ENCODE data around the gene SRRM3.
"Not testable (repeated sequence)": the region's sequence is repeated elsewhere in the genome, so short reads cannot be mapped to it uniquely, and the experiment has no call there.

SRRM3 gene

DNA sequence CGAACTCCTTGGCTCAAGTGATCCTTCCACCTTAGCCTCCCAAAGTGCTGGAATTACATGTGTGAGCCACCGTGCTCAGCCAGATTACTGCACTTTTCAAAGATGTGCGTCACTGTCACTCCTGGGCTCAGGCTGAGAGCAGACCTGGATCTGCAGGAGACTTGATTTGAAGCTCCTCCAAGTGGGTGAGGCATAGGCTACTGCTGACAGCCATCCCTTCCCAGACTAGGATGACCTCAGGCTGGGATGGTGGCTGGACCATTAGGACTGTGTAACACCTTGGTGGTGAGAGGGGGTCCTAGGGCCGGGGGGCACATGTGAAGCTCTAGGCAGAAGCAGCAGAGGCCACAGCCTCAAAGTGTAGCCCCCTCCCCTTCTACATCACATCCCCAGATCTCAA is 8.2 kb upstream of the SRRM3 start:
- DNase-seq = no peak

DNA sequence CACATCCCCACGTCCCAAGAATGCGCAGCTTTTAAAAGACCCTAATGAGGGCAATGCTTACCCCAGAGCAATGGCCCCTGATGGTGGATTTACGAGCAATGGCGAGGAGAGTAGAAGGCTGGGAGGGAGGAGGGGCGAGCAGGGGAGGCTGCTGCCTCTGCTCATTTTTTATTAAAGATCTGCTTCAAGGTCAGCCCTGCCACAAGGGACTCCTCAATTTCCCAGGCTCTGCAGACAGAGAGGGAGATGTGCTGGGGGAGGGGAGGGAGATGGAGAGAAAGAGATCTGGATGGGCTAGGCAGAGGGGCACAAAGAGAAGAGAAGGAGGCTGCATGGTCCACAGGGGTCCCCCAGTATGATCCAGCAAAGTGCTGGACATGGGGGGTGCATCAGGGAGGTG is 7.8 kb upstream of the SRRM3 start:
- no peak for DNase-seq

DNA sequence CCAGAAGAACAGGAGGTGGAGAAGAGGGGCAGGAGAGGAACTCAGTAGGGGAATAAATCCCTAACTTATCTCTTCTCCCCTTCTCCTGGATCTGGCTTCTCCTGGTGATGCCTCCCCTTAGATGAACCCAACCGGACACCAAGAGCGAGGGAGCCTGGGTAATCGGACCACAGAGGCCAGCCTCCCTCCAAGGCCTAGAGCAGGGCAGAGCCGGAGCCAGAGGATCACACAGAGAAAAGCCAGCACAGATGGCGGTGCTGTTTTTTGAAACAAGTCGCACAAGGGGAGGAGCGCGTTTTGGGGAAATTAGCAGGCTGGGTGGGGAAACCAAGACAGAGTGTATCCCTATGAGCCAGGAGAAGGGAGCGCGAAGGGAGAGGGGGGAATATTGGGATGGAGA is 4.9 kb upstream of the SRRM3 start:
- no peak for DNase-seq

DNA sequence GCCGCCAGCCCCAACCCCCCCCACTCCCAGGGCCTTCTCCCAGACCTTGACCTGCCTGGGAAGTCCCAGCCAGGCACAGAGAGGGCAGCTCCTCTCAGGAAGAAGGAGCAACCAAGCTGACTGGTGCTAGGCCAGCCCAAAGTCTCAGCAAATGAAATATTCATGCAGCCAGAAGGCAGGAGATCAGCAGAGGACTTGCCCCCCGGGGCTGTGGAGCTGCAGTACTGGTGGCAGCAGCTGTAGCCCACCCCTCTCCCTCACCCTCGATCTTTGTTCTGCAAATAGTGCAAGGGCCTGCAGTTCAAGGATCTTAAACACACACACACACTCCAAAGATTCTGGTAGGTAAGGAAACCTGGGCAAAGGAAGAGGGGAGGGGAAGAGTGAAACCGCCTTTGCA is 3.5 kb upstream of the SRRM3 start:
- no peak for DNase-seq

DNA sequence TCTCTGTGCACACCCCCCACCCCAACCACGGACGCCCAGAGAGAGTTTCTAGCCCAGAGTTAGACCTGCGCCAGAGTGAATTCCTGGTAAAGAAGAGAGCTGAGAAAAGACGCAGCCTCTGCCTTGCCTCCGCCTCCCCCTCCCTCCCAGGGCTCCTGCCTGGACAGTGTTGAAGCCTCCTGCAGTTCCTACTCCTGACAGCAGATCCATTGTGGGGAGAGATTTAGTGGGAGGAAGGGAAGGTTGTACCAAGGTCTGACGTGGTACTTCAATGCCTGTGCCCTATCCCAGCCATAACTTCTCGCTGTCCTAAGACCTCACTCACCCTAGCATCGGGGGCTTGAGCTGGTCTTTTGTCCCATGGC is 952 bp downstream of the SRRM3 start:
- DNase-seq = no peak

DNA sequence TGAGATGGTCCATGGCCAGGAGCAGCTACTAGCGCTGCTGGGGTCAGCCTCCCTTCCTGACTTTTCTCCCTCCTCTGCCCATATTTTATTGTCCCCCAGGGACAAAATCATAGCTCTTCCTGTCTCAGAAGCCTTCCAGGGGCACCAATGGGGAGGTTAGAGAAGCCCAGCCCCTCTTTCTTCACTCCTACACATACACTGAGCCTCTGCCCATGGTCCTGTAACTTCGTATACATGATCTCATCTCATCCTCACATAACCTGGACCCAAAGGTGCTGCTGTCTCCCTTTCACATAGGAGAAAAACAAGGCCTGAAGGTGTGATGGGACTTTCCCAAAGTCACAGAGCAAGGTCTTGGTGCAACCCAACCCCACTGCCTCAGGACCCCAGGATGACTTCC is 2.5 kb downstream of the SRRM3 start:
- no peak for DNase-seq

DNA sequence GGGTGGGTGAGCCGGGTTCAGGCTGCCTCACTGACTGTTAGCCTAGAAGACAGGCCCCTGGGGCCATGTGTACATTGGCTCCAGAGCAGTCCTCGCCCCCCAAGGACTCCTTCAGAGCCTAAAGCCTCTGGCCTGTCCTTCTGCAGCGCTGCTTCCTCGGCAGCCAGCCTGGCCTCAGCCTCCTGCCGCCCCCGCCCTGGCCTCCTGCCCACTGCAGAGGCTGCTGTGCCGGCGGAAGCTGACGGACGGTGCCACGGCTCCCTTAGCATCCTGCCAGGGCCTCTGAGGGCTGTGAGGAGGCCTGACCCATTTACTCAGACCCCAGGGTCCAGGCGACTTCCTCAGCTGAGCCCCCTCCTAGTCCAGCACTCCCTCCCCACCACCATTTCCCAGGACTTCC is 4.9 kb downstream of the SRRM3 start:
- no peak for DNase-seq

DNA sequence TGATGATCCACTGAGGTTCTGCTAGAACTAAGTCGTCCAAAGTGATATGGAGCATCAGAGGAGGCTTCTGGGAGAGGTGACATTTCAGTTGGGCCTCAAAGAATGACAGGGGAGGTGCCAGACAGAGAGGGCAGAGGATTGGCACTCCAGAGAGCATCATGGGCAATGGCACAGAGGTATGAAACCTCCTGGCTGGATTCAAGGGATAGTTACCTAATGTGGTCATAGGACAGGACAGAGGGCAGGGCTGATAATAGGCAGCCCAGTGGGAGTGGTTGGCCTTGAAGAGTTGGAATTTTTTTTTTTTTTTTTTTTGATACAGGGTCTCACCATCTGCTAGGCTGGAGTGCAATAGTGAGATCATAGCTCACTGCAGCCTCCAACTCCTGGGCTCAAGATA is 7.6 kb downstream of the SRRM3 start:
- no peak for DNase-seq

DNA sequence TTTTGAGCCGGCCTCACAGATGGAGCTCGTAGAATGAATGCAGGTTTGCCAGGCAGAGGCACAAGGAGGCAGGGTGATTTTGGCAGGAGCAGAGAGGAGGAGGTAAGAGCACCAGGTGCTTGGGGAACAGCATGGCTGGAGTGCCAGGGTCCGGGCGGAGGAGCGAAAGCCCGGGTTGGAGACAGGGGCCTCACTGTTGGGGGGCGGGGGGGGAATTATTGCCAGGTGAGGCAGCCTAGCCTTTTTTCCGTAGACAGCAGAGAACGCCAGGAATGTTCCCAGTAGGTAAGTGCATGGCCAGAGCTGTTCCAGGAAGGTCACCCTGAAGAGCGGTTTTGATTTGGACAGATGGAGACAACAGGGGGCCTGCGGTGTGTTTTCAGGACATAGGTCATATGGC is 9.5 kb downstream of the SRRM3 start:
- no peak for DNase-seq

DNA sequence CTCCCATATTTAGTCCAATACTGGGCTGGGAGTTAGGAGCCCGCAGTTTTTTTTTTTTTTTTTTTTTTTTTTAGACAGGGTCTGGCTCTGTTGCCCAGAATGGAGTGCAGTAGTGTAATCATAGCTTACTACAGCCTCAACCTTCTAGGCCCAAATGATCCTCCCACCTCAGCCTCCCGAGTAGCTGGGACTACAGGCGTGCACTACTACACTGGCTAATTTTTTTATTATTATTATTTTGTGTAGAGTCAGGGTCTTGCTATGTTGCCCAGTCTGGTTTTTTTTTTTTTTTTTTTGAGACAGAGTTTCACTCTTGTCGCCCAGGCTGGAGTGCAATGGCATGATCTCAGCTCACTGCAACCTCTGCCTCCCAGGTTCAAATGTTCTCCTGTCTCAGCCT is 13.7 kb downstream of the SRRM3 start:
- not testable (repeated sequence) for DNase-seq

DNA sequence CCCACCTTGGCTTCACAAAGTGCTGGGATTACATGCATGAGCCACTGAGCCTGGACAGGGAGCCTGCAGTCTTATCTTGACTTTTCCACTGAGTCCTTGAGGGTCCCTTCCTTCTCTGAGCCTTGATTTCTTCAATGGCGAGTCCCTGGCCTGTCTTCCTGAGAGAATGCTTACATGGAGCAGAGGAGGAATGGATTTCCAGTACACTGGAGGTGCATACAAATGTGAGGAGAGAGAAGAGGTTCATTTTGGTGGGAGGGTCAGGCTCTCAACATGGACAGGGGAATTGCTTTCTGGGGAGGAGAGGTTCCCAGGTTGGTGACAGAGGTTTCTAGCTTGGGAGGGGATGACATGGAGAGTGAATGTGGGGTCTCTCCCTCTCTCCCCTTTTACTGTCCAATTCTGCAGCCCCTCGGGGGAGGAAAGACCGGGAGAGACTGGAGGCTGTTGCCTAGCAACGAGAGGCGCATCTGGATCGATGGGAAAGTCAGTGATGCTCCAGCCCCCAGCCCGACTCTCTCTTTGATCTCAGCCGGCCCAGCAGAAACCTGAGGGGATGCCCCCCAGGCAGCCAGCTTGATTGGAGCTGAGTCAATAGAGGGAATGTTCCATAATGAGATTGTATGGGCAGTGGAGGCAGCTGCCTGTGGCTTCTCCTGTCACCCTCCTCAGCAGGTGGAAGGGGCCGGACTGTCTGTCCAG is 14.8 kb downstream of the SRRM3 start:
- DNase-seq = no peak

DNA sequence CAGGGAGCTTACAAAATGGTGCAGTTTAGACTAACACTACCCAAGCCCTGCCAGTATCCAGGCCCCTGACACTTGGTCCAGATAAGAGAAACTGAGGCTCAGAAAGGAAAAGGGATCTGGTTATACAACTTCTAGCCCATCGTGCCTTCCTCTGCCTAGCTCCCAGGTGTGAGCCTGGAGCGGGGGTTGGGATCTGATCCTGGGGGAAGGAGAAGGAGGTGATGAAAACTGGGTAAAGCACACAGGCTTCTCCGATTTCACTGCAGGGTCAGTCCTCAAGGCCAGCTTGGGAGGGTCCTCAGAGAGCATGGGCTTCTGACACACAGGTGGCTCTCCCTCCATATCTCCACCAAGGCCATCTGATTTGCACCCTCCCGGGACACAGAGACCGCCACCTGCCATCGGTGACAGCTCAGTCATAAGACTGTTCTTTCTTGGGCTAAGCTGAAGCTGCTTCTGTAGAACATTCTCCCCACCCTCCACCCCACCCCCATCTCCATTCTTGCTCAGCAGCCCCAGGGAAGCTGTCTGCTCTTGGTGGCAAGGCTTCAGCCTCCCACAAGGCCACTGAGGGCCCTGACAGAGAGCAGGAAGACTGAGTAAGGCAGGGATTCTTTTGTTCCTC is 16.4 kb downstream of the SRRM3 start:
- DNase-seq = no peak

DNA sequence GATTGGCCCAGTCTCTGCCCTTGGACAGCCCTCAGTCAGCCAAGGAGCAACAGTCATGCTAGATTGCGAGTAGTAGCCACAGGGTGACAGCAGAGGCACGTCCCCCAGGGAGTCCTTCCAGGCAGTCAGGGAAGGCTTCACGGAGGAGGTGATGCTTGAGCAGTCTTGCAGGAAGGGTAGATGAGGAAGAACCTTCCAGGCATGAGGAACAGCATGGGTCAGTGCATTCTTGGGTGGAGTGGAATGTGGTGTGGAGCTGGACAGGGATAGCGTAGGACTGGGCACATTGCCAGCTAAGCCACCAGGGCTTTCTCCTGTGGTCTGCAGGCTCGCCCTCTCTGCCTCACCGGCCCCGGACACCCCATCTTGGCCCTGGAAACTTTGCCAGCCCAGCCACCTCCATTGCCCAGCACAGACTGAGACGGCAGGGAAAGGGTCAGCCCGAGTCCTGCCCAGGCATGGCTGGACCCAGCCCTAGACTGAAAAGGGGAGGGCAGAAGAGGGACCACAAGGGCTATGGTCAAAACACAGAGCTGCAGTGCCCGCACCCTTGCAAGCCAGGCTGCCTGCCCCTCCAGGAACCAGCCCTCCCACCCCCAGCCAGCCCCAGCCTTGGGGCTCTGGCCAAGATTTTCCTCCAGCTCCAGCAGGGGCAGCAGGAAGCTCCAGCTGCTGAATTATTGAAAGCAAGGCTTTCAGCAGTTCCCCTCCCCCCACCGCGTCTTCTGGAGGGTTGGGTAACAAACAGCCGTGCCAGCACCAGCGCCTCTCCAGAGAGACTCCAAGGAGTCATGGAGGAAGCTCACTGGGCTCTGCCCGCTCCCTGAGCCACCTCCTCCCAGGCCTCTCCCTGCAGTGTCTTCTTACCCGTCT is 18.7 kb downstream of the SRRM3 start:
- DNase-seq = no peak

DNA sequence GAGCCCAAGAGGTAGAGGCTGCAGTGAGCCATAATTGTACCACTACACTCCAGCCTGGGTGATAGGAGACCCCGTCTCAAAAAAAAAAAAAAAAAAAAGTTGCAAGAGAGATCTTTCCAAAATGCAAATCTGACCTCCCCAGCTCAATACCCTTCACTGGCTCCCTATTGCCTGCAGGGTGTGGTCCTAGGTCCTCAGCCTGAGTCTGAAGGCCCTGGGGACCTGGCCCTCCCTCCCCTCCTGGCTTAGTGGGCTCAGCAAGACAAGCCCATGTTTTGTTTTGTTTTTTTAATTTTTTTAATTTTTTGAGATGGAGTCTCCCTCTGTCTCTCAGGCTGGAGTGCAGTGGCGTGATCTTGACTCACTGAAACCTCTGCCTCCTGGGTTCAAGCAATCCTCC is 20.6 kb downstream of the SRRM3 start:
- no peak for DNase-seq

DNA sequence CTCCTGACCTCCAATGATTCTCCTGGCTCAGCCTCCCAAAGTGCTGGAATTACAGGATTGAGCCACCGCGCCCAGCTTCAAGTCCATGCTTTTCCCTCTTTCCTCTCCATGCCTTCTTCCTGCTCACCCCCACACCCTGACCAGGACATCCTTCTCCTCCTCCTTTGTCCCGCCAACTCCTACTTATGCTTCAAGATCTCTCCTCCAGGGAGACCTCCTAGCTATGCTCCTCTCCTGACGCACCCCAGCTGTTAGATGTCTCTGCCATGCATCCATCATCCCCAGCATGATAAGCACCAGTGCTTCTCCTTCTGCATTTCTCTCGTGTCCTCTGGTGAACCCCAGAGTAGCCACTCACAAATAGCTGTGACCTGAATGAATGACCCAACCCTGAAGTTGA is 21.1 kb downstream of the SRRM3 start:
- DNase-seq = no peak

DNA sequence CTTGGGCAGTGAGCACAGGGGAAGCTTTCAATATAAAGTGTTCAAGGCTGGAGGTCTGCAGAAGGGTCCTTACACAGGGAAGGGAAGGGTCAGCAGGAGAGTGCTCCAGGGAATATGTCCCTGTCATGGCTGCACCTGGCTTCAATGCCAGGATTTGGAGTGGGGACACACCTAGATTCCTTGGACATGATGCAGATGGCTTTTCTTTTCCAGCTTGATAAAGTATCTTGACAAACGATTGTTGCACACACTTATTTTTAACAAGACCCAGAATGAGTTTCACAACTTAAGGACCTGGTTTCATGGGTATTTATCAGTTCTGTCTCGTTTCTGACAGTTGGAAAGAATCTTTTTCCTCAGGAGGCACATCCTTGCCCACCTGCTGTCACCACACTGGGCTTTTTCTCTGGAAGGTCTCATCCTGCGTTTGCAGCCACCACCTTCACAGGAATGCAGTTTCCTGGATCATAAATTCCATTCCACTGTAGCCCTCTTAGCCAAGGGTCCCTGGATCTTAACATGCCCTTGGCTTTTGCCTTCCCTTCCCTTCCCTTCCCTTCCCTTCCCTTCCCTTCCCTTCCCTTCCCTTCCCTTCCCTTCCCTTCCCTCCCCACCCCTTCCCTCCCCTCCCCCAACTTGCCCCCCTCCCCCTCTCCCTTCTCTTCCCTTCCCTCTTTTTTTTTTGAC is 21.7 kb downstream of the SRRM3 start:
- no peak for DNase-seq

DNA sequence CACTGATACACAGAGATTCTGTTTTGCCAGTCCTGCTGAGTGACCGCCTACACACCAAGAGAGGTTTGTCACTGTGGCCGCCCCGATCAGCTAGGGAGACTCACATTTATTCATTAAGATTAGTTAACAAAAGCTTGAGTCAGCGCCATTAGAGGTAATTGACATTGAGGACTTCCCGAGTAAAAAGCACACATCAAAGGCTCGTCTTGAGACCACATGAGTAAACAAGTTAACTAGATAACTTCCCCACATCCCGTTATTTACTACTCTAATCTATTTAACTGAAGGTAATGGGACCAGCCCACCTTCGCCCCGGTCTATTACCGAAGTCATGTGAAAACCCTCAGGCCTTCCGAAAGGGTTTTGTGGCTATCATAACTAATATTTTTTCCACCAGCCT is 23.0 kb downstream of the SRRM3 start:
- no peak for DNase-seq

DNA sequence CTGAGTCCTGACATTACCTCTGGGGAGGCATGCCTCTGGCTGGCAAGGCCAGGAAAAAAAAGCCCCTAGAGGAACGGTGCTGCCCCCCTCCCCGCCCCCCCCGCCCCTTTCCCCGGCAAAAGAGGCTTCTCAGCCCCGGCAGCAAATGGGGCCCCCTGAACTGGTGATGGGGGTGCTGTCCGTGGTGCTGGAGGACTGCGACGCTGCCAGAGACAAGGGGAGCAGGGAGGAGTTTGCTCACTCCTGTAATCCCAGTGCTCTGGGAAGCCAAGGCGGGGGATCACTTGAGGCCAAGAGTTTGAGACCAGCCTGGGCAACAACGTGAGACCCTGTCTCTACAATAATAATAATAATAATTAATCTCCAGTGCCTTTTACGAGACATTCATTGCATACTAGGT is 23.7 kb downstream of the SRRM3 start:
- peak; percentile 13 for DNase-seq

DNA sequence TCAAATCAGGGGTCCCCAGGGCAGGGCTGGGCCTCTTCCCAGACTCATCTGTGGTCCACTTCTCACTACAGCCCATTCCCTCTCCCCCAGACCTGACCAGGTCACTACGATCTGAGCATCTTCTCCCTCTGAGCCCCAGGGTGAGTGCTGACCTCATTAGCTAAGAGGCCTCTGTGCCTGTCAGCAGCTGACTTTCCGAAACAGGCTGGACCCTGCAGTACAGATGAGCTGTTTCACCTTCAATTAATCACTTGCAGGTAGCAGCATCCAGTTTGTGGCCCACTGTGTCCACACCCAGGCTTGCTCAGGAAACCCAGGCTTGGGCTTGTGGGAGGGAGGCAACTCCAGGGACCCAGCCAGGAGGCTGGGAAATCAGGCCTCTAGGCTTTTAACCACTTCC is 24.3 kb downstream of the SRRM3 start:
- no peak for DNase-seq

DNA sequence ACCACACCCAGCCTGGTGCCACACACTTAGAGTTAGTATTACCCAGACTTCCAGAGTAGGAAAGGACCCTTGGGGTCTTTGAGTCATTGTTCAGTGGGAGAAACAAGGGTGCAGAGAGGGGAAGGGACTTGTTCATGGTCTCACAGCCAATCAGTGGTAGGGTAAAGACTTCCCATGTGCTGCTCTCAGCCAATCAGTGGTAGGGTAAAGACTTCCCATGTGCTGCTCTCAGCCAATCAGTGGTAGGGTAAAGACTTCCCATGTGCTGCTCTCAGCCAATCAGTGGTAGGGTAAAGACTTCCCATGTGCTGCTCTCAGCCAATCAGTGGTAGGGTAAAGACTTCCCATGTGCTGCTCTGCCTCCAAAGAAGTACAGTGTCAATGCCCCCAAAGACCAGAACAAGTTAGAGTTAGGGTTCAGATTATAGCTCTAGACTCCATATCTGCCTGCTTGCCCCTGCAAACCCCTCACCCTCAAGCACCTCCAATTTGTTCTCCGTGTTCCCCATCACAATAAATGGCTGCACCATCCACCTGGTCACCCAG is 25.3 kb downstream of the SRRM3 start:
- DNase-seq = not testable (repeated sequence)

DNA sequence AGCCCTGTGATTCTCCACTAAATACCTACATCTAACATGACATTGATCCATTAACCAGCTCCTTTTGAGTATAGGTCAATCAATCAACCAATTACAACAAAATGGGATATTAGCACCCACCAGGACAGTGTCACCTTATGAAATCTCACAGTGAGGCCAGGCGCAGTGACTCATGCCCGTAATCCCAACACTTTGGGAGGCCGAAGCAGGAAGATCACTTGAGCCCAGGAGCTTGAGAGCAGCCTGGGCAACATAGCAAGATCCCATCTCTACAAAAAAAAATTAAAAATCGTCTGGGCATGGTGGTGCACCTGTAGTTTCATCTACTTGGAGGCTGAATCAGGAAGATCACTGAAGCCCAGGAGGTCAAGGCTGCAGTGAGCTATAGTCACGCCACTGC is 28.5 kb downstream of the SRRM3 start:
- DNase-seq = no peak

DNA sequence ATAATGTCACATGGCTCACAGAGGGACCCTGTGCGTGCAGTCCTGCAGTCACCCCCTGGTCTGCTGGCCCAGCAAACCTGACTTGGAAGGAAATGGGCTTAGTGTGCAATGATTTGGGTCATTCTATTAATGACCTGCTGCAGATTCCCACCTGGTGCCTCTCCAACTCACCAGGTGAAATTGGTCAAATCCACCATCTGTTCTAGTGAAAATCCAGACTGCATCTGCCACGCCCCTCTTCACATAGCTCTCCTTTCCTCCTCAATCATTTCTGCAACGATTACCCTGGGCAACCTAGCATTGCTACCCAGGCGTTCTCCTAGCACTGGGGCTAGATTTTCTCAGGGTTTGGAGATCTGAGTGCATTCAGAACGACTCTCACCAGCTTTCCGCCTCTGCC is 29.4 kb downstream of the SRRM3 start:
- DNase-seq = no peak

DNA sequence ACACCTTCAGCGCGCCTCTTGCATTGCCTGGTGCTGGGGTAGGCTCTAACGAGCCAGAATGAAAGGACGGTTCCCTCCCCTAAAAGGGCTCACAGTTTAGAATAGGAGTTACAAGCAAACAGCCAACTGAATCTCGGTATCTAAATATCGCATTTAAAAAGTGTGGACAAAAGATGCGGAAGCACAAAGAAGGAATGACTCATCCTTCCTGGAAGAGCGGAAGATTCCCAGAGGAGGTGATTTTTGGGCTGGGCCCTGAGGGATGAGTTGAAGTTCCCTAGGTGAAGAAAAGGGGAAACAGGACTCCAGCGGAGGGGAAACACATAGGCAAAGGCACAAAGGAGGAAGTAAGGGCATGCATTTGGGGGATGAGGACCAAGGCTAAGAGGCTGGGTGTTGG is 29.9 kb downstream of the SRRM3 start:
- DNase-seq = no peak
